NCI-H2029 treated with DMSO at 0.1 percent for 48 hours (cell line): ENCODE results near the gene DIP2B.
"Not testable (repeated sequence)": the region's sequence is repeated elsewhere in the genome, so short reads cannot be mapped to it uniquely, and the experiment has no call there.

ENCODE experiments used
- DNase-seq: peaks from one replicate; lab custom pipeline; 2025; lab: John Stamatoyannopoulos, UW

The DIP2B gene

GRCh38 chr12:50504798-50505674 lies at the start of gene DIP2B:
DIP2B (plus strand) TSS chr12:50504985; CDS start chr12:50505141, 156 bp downstream.
- peak; percentile 87 for DNase-seq

- DNase-seq = no peak
Measured at GRCh38 chr12:50458606-50459005, 46.2 kb upstream of the DIP2B start.

- no peak for DNase-seq
Measured at GRCh38 chr12:50467439-50467838, 37.3 kb upstream of the DIP2B start.

- no peak for DNase-seq
Measured at GRCh38 chr12:50477241-50477832, 27.4 kb upstream of the DIP2B start.

- no peak for DNase-seq
Measured at GRCh38 chr12:50482571-50482970, 22.2 kb upstream of the DIP2B start.

GRCh38 chr12:50483488-50483887 lies 21.3 kb upstream of the DIP2B start:
- no peak for DNase-seq

- DNase-seq = peak; percentile 49
Measured at GRCh38 chr12:50488801-50489200, 16.0 kb upstream of the DIP2B start.

GRCh38 chr12:50498119-50498518 lies 6.7 kb upstream of the DIP2B start:
- DNase-seq = not testable (repeated sequence)

- DNase-seq = no peak
Measured at GRCh38 chr12:50505675-50506530, 1.1 kb downstream of the DIP2B start.

GRCh38 chr12:50506753-50507473 lies 2.1 kb downstream of the DIP2B start:
- no peak for DNase-seq

GRCh38 chr12:50507474-50507838 lies 2.7 kb downstream of the DIP2B start:
- no peak for DNase-seq

- no peak for DNase-seq
Measured at GRCh38 chr12:50507930-50508329, 3.1 kb downstream of the DIP2B start.

GRCh38 chr12:50508414-50508813 lies 3.6 kb downstream of the DIP2B start:
- DNase-seq = no peak

GRCh38 chr12:50508970-50509663 lies 4.3 kb downstream of the DIP2B start:
- DNase-seq = no peak

GRCh38 chr12:50514526-50515276 lies 9.9 kb downstream of the DIP2B start:
- no peak for DNase-seq

- DNase-seq = no peak
Measured at GRCh38 chr12:50515587-50515986, 10.8 kb downstream of the DIP2B start.

- no peak for DNase-seq
Measured at GRCh38 chr12:50517421-50518048, 12.8 kb downstream of the DIP2B start.

- no peak for DNase-seq
Measured at GRCh38 chr12:50518090-50518489, 13.3 kb downstream of the DIP2B start.

GRCh38 chr12:50519353-50519752 lies 14.6 kb downstream of the DIP2B start:
- DNase-seq = no peak
